Measurements from ENCODE around the gene FAM237A. TPM values are rescaled to one million over a fixed set of nuclear protein-coding genes. Genes with fewer than 3 reads are reported as not detected.
A peak's percentile ranks its signal among the peaks of the same experiment; 100 is the strongest.

FAM237A gene
- total RNA-seq (not detected), polyA plus RNA-seq (not detected)
- long read RNA-seq, donor 1, result 0 reads
- long read RNA-seq, donor 2, result 0 reads
- long read RNA-seq, donor 3, result 0 reads
- long read RNA-seq, donor 4, result 0 reads
- long read RNA-seq, donor 5, result 0 reads
- long read RNA-seq, donor 6, result 0 reads
- long read RNA-seq, donor 7, result 0 reads
- long read RNA-seq, donor 8, result 0 reads
- long read RNA-seq, donor 9, result 0 reads
- long read RNA-seq, donor 10, result 0 reads

- peaks cover 0 to 3% of the 10 kb centered on the region in 2 donors for H3K4me1 ChIP-seq (replicated peaks in 1 of 2)
- DNase-seq, result peak in 6 of 7 donors; percentile 33 to 62 (median 52)
- no peaks in the 10 kb centered on the region for H3K36me3 ChIP-seq (replicated peaks in 1 of 2)
- intact Hi-C loops (cut with DNase I), result no loop called here
- H3K4me3 ChIP-seq, result no peak within 1 kb of the TSS
- WGBS, 4 donors, result 4 to 6% (median 4%) methylated on average over 28 to 56 of the region's 56 CpGs
- TF ChIP-seq, protein P1, sequence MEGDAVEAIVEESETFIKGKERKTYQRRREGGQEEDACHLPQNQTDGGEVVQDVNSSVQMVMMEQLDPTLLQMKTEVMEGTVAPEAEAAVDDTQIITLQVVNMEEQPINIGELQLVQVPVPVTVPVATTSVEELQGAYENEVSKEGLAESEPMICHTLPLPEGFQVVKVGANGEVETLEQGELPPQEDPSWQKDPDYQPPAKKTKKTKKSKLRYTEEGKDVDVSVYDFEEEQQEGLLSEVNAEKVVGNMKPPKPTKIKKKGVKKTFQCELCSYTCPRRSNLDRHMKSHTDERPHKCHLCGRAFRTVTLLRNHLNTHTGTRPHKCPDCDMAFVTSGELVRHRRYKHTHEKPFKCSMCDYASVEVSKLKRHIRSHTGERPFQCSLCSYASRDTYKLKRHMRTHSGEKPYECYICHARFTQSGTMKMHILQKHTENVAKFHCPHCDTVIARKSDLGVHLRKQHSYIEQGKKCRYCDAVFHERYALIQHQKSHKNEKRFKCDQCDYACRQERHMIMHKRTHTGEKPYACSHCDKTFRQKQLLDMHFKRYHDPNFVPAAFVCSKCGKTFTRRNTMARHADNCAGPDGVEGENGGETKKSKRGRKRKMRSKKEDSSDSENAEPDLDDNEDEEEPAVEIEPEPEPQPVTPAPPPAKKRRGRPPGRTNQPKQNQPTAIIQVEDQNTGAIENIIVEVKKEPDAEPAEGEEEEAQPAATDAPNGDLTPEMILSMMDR (IDR thresholded peaks at IDR 0.05), result no peak
- TF ChIP-seq POLR2A (IDR thresholded peaks at IDR 0.05), result no peak
- H3K9me3 ChIP-seq (replicated peaks in 1 of 3), result no peaks in the 10 kb centered on the region
- H3K27me3 ChIP-seq, result peaks cover 31% of the 10 kb centered on the region
- no peak within 1 kb of the TSS for H3K27ac ChIP-seq
Observed at GRCh38 chr2:206642075-206643025, at the start of gene FAM237A. Gene FAM237A (plus strand): TSS chr2:206642487. CDS start chr2:206644237, 1,750 bp downstream.

DNA sequence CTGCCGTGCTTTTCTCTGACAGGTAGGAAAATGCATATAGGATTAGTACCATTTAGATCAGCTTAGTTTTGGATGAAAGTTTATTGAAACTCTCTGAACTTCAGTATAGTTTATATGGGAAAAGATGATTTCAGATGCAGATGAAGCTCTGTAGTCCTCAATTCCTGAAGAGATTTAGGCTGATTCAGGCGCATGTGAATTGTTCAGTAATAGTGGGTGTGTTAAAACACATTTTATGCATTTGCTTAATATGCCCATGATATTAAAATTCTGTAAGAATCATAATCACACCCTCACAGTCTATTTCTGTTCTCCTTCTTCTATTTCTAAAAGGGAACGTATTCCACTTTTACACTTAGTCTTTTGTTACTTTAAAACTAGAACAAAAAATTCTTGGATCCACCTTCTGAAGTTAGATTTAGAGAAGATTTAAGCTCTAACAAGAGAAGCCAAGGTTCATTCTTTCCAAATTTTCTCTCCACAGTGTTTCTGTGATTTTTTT lies 44.5 kb upstream of the FAM237A start:
- Histone ChIP-seq H3K27me3 (no peaks in the 10 kb centered on the region), H3K4me1 (replicated peaks in 1 of 2) (no peaks in the 10 kb centered on the region), H3K27ac (no peak overlapping the region), H3K36me3 (replicated peaks in 1 of 2) (no peaks in the 10 kb centered on the region), H3K4me3 (no peak overlapping the region), H3K9me3 (replicated peaks in 1 of 3) (no peaks in the 10 kb centered on the region)
- DNase-seq, result no peak
- 93 to 99% (median 94%) methylated on average over 3 of the region's 3 CpGs for WGBS, 4 donors
- intact Hi-C loops (cut with DNase I), result no loop called here
- TF ChIP-seq POLR2A (IDR thresholded peaks at IDR 0.05), result no peak
- TF ChIP-seq, protein P1 (IDR thresholded peaks at IDR 0.05), result no peak

DNA sequence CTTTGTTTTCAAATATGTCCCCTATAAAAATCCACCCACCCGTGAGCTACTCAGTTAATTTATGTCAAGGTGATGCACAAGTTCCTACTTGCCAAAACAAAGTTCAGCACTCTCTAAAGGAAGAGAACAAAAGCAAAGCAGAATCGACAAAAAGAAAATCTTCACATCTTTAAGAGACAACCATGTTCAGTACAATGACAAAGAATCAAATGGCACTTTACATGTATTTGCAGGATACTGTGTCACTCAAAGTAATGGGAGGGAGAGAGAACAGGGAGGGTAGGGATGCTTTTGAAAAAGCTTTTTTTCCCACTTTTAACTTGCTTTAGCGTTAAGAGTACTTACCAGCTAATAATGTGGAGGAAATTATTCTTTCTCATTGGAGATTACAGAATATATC lies 39.0 kb upstream of the FAM237A start:
- Histone ChIP-seq H3K27me3 (no peaks in the 10 kb centered on the region), H3K27ac (no peak overlapping the region), H3K4me3 (no peak overlapping the region), H3K36me3 (replicated peaks in 1 of 2) (no peaks in the 10 kb centered on the region), H3K9me3 (replicated peaks in 1 of 3) (no peaks in the 10 kb centered on the region), H3K4me1 (replicated peaks in 1 of 2) (no peaks in the 10 kb centered on the region)
- TF ChIP-seq POLR2A (IDR thresholded peaks at IDR 0.05), result no peak
- TF ChIP-seq, protein P1 (IDR thresholded peaks at IDR 0.05), result no peak
- WGBS, 4 donors, result 78 to 90% (median 81%) methylated on average over 3 of the region's 3 CpGs
- intact Hi-C loops (cut with DNase I), result no loop called here
- no peak for DNase-seq

DNA sequence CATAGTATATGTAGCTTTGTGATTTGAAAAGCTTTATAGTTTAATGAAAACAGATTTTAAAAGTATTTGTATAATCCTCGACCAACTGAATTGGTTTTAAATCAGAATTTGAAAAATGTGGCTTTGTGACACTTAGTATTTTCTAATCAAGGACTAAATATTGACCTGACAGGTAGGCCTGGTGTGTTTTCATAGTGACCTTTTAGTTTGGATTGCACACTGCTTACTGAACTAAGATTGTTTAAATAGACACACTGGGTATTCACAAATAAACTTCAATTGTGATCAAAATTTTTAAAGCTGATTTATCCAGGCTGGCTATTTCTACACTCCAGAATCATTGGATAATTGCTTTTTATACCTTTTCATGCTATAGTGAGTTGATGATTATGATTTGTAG lies 31.8 kb upstream of the FAM237A start:
- Histone ChIP-seq H3K4me3 (no peak overlapping the region), H3K27me3 (no peaks in the 10 kb centered on the region), H3K9me3 (replicated peaks in 1 of 3) (no peaks in the 10 kb centered on the region), H3K36me3 (replicated peaks in 1 of 2) (no peaks in the 10 kb centered on the region), H3K27ac (no peak overlapping the region), H3K4me1 (replicated peaks in 1 of 2) (no peaks in the 10 kb centered on the region)
- intact Hi-C loops (cut with DNase I), result no loop called here
- 70 to 84% (median 74%) methylated on average over 1 of the region's 1 CpG for WGBS, 4 donors
- no peak for DNase-seq
- TF ChIP-seq, protein P1 (IDR thresholded peaks at IDR 0.05), result no peak
- no peak for TF ChIP-seq POLR2A (IDR thresholded peaks at IDR 0.05)

All from adrenal gland (tissue), 19 donors.